Ammon's horn (tissue), 1 donor: Measurements from ENCODE around the gene CLDN12.
"Not testable (repeated sequence)": the region's sequence is repeated elsewhere in the genome, so short reads cannot be mapped to it uniquely, and the experiment has no call there.

Experiments
- DNase-seq: peaks from one replicate; pipeline ENCODE4 v3.0.0-alpha.2; 2016; ENCODE audit warnings: low spot score

Gene CLDN12

DNA sequence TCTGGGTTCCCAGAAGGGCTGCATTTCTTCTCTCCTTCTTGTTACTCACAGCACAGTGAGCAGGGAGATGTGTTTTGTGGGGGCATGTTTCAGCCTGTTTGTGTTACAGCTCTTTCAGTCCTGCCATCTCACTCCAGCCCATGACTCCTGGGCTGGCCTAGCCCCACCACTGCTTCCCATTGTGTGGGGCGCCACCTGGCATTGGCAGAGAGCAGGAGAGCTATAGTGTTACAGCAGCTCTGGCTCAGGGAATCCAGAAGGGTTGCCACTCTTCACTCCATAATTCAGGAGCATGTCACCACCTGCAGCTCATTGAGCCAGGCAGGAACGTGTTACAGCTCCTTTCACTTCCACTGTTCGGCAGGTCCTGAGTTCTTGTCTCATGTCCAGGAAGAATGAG, 30.0 kb downstream of the CLDN12 start:
- DNase-seq = no peak

- no peak for DNase-seq
Measured at GRCh38 chr7:90445633-90446032, 42.4 kb downstream of the CLDN12 start.

- no peak for DNase-seq
Measured at GRCh38 chr7:90446137-90446899, 43.1 kb downstream of the CLDN12 start.

DNA sequence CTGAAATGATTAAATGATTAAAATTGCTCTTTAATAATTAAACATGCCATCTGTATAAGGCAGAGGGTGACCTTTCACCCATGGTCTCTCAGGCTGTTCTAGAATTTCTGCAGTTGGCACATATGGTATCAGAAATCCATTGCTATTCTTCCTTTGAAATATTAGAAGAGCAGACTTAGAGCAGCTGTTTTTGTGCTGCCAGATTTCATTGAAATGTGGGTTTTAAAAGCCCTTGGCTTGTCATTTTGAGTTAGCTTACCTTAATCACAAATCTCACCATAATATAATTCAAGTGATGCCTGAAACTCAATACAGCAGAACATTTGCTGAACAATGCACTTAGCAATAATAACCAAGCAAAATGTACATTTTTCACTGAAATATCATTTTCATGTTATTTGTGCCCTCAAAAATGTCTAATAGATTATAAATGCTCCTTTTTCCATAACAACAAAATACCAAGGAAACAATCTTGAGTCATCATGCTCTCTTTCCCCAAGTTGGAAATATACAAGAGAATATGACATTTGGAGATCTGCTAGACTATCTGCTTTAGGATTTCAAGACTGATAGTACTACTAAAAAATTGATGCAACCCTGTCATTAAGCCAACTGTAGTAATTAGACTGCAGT, 50.1 kb downstream of the CLDN12 start:
- DNase-seq = no peak

GRCh38 chr7:90453931-90454330, 50.7 kb downstream of the CLDN12 start:
- DNase-seq = no peak

DNA sequence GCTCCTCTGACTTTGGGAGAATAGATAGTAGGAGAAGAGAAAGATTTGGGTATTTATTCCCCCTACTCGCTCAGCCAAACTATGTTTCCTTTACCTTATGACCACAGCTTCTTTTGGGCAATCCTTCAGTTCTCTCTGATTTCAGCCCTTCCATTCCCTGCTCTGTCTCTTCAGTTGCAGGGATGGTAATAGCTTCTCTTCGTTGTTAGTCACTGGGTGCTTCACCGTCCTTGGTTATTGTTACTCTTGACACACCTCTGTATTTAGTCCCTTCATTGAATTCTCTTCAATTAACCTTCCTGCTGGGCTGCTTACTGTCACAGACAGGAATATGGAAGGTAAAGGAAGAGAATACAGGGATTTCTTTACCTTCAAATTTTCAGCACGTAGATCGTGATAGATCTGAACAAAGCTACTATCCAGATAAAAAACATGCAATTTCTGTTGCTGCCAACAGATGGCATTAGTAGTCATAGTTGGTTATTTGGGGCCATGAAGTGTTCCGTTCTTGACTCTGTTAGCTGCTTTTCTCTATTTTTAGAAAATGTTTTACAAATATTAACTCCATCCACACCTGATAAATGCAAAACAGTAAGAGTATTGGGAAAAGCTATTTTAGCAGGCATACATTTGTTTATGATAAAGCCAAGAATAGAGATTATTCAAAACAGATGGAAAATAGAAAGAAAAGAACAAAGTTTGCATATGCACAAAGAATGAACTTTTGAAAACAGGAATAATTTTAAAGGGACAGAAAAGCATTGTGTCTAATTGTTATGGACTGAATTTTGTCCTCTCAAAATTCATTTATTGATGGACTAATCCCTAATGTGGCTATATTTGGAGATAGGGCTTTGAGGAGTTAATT, 52.1 kb downstream of the CLDN12 start:
- DNase-seq = peak; percentile 61

- no peak for DNase-seq
Measured at GRCh38 chr7:90458104-90458503, 54.8 kb downstream of the CLDN12 start.

- no peak for DNase-seq
Measured at GRCh38 chr7:90459888-90460287, 56.6 kb downstream of the CLDN12 start.

DNA sequence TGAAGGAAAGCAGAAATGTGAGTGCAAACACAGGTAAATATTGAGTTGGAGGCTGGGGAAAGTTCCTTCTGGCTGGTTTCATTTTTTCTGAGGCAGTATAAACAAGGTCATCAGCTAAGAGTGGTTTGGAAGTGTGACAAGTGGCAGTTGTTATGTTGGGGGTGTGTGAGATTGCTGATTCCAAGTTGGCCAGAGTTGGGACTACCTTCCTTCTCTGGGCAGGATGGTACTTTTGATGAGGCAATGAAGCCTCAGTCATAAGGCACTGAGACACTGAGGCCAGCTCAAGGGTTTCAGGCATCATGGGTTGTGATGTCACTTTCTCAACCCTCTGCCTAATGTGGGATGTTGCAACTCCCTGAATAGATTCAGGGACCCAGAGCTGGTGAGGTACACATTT, 58.0 kb downstream of the CLDN12 start:
- no peak for DNase-seq

DNA sequence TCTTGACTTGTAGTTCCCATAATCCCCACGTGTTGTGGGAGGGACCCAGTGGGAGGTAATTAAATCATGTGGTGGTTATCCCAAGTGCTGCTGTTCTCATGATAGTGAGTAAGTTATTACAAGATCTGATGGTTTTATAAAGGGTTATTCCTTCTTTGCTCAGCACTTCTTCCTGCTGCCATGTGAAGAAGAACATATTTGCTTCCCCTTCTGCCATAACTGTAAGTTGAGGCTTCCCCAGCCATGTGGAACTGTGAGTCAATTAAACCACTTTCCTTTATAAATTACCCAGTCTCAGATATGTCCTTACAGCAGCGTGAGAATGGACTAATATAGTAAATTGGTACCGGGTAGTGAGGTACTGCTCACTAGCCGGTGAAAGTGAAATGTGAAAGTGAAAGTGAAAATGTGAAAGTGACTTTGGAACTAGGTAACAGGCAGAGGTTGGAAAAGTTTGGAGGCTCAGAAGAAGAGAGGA, 59.9 kb downstream of the CLDN12 start:
- DNase-seq = not testable (repeated sequence)
